ENCODE measurements around the gene OR2C3.

The OR2C3 gene

GRCh38 chr1:247540581-247540980 is 4.3 kb upstream of the OR2C3 start:
- no peak for TF ChIP-seq EZH2phosphoT487 (IDR thresholded peaks at IDR 0.05; ENCODE audit: low read depth)
- TF ChIP-seq, protein P1, sequence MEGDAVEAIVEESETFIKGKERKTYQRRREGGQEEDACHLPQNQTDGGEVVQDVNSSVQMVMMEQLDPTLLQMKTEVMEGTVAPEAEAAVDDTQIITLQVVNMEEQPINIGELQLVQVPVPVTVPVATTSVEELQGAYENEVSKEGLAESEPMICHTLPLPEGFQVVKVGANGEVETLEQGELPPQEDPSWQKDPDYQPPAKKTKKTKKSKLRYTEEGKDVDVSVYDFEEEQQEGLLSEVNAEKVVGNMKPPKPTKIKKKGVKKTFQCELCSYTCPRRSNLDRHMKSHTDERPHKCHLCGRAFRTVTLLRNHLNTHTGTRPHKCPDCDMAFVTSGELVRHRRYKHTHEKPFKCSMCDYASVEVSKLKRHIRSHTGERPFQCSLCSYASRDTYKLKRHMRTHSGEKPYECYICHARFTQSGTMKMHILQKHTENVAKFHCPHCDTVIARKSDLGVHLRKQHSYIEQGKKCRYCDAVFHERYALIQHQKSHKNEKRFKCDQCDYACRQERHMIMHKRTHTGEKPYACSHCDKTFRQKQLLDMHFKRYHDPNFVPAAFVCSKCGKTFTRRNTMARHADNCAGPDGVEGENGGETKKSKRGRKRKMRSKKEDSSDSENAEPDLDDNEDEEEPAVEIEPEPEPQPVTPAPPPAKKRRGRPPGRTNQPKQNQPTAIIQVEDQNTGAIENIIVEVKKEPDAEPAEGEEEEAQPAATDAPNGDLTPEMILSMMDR (IDR thresholded peaks at IDR 0.05; ENCODE audit: low read depth, low read length) = no peak
- Histone ChIP-seq H3K4me2 (ENCODE audit: low read length) (peak overlapping the region; percentile 24), H3K27ac (ENCODE audit: low read length) (no peak overlapping the region), H3K9ac (ENCODE audit: low read length) (no peak overlapping the region), H3K4me1 (ENCODE audit: low read length) (peaks cover 42% of the 10 kb centered on the region), H2AFZ (ENCODE audit: low read depth, low read length) (0 out of 2 replicates have a peak overlapping the region, but pooled peaks have one; percentile 37), H3K27me3 (ENCODE audit: low read depth, low read length) (peaks cover 21% of the 10 kb centered on the region), H3K36me3 (replicated peaks; ENCODE audit: low read depth, low read length) (no peaks in the 10 kb centered on the region), H3K4me3 (ENCODE audit: low read length) (no peak overlapping the region), H4K20me1 (ENCODE audit: insufficient read depth, low read length) (no peaks in the 10 kb centered on the region), H3K79me2 (ENCODE audit: low read length) (no peaks in the 10 kb centered on the region), H3K9me3 (ENCODE audit: insufficient read depth, low read length) (0 out of 2 replicates have a peak, but pooled peaks cover 5% of the 10 kb centered on the region)

GRCh38 chr1:247539215-247539614 is 3.0 kb upstream of the OR2C3 start:
- Histone ChIP-seq H3K27ac (ENCODE audit: low read length) (no peak overlapping the region), H3K36me3 (replicated peaks; ENCODE audit: low read depth, low read length) (no peaks in the 10 kb centered on the region), H3K79me2 (ENCODE audit: low read length) (no peaks in the 10 kb centered on the region), H2AFZ (ENCODE audit: low read depth, low read length) (no peak overlapping the region), H3K4me3 (ENCODE audit: low read length) (no peak overlapping the region), H4K20me1 (ENCODE audit: insufficient read depth, low read length) (no peaks in the 10 kb centered on the region), H3K9me3 (ENCODE audit: insufficient read depth, low read length) (0 out of 2 replicates have a peak, but pooled peaks cover 5% of the 10 kb centered on the region), H3K4me2 (ENCODE audit: low read length) (no peak overlapping the region), H3K27me3 (ENCODE audit: low read depth, low read length) (peaks cover 12% of the 10 kb centered on the region), H3K4me1 (ENCODE audit: low read length) (peaks cover 36% of the 10 kb centered on the region), H3K9ac (ENCODE audit: low read length) (no peak overlapping the region)
- no peak for TF ChIP-seq EZH2phosphoT487 (IDR thresholded peaks at IDR 0.05; ENCODE audit: low read depth)
- TF ChIP-seq, protein P1 (IDR thresholded peaks at IDR 0.05; ENCODE audit: low read depth, low read length) = no peak

- H3K27ac ChIP-seq (ENCODE audit: low read length) = no peak overlapping the region
- no peaks in the 10 kb centered on the region for H3K36me3 ChIP-seq (replicated peaks; ENCODE audit: low read depth, low read length)
- TF ChIP-seq, protein P1 (IDR thresholded peaks at IDR 0.05; ENCODE audit: low read depth, low read length) = no peak
- TF ChIP-seq EZH2phosphoT487 (IDR thresholded peaks at IDR 0.05; ENCODE audit: low read depth) = no peak
- H4K20me1 ChIP-seq (ENCODE audit: insufficient read depth, low read length) = no peaks in the 10 kb centered on the region
- peaks cover 12% of the 10 kb centered on the region for H3K27me3 ChIP-seq (ENCODE audit: low read depth, low read length)
- H3K9ac ChIP-seq (ENCODE audit: low read length) = no peak overlapping the region
- no peak overlapping the region for H3K4me3 ChIP-seq (ENCODE audit: low read length)
- 0 out of 2 replicates have a peak, but pooled peaks cover 5% of the 10 kb centered on the region for H3K9me3 ChIP-seq (ENCODE audit: insufficient read depth, low read length)
- no peak overlapping the region for H3K4me2 ChIP-seq (ENCODE audit: low read length)
- no peak overlapping the region for H2AFZ ChIP-seq (ENCODE audit: low read depth, low read length)
- H3K4me1 ChIP-seq (ENCODE audit: low read length) = peaks cover 30% of the 10 kb centered on the region
- H3K79me2 ChIP-seq (ENCODE audit: low read length) = no peaks in the 10 kb centered on the region
Measured at GRCh38 chr1:247538561-247538960, 2.3 kb upstream of the OR2C3 start.

- Histone ChIP-seq H3K4me2 (ENCODE audit: low read length) (no peak overlapping the region), H2AFZ (ENCODE audit: low read depth, low read length) (no peak overlapping the region), H3K9ac (ENCODE audit: low read length) (no peak overlapping the region), H4K20me1 (ENCODE audit: insufficient read depth, low read length) (no peaks in the 10 kb centered on the region), H3K9me3 (ENCODE audit: insufficient read depth, low read length) (0 out of 2 replicates have a peak, but pooled peaks cover 5% of the 10 kb centered on the region), H3K27ac (ENCODE audit: low read length) (no peak overlapping the region), H3K79me2 (ENCODE audit: low read length) (no peaks in the 10 kb centered on the region), H3K4me1 (ENCODE audit: low read length) (peaks cover 15% of the 10 kb centered on the region), H3K27me3 (ENCODE audit: low read depth, low read length) (peaks cover 12% of the 10 kb centered on the region), H3K4me3 (ENCODE audit: low read length) (no peak overlapping the region), H3K36me3 (replicated peaks; ENCODE audit: low read depth, low read length) (no peaks in the 10 kb centered on the region)
- no peak for TF ChIP-seq EZH2phosphoT487 (IDR thresholded peaks at IDR 0.05; ENCODE audit: low read depth)
- TF ChIP-seq, protein P1 (IDR thresholded peaks at IDR 0.05; ENCODE audit: low read depth, low read length) = no peak
Measured at GRCh38 chr1:247535402-247535801, 838 bp downstream of the OR2C3 start.

Measured in OCI-LY3 (cell line).